ENCODE data around the gene RNF144B.

The RNF144B gene

GRCh38 chr6:18415207-18415606 is 28.1 kb downstream of the RNF144B start:
- Histone ChIP-seq H3K4me1 (ENCODE audit: insufficient read depth, low read length, poor library complexity, severe bottlenecking) (no peaks in the 10 kb centered on the region), H3K9me3 (ENCODE audit: insufficient read depth, low read depth, low read length) (no peaks in the 10 kb centered on the region), H3F3A (ENCODE audit: low read depth) (no peaks in the 10 kb centered on the region), H4K20me1 (ENCODE audit: insufficient read depth, low read length, poor library complexity, severe bottlenecking) (no peaks in the 10 kb centered on the region), H3K9ac (ENCODE audit: low read depth, low read length, poor library complexity, severe bottlenecking) (no peak overlapping the region), H2AFZ (ENCODE audit: low read length) (no peak overlapping the region), H3K27me3 (ENCODE audit: insufficient read depth, low read length, poor library complexity, severe bottlenecking) (no peaks in the 10 kb centered on the region), H3K4me3 (ENCODE audit: low read length, poor library complexity, severe bottlenecking) (no peak overlapping the region), H3K9me2 (replicated peaks; ENCODE audit: low read depth, low read length) (no peaks in the 10 kb centered on the region), H3K79me2 (ENCODE audit: insufficient read depth, low read length) (no peaks in the 10 kb centered on the region), H3K4me2 (ENCODE audit: low read depth, low read length, poor library complexity, severe bottlenecking) (no peak overlapping the region), H3K36me3 (ENCODE audit: insufficient read depth, low read length) (no peaks in the 10 kb centered on the region)
- TF ChIP-seq EZH2phosphoT487 (IDR thresholded peaks at IDR 0.05; ENCODE audit: borderline replicate concordance), result no peak
- TF ChIP-seq CTCF (conservative IDR thresholded peaks at IDR 0.05; ENCODE audit: low read length), result no peak

GRCh38 chr6:18415671-18416340 is 28.7 kb downstream of the RNF144B start:
- Histone ChIP-seq H3K9ac (ENCODE audit: low read depth, low read length, poor library complexity, severe bottlenecking) (no peak overlapping the region), H3K79me2 (ENCODE audit: insufficient read depth, low read length) (no peaks in the 10 kb centered on the region), H3K36me3 (ENCODE audit: insufficient read depth, low read length) (no peaks in the 10 kb centered on the region), H3K9me3 (ENCODE audit: insufficient read depth, low read depth, low read length) (no peaks in the 10 kb centered on the region), H3K4me2 (ENCODE audit: low read depth, low read length, poor library complexity, severe bottlenecking) (no peak overlapping the region), H3F3A (ENCODE audit: low read depth) (no peaks in the 10 kb centered on the region), H3K4me3 (ENCODE audit: low read length, poor library complexity, severe bottlenecking) (no peak overlapping the region), H3K27me3 (ENCODE audit: insufficient read depth, low read length, poor library complexity, severe bottlenecking) (no peaks in the 10 kb centered on the region), H3K4me1 (ENCODE audit: insufficient read depth, low read length, poor library complexity, severe bottlenecking) (no peaks in the 10 kb centered on the region), H3K9me2 (replicated peaks; ENCODE audit: low read depth, low read length) (no peaks in the 10 kb centered on the region), H2AFZ (ENCODE audit: low read length) (no peak overlapping the region), H4K20me1 (ENCODE audit: insufficient read depth, low read length, poor library complexity, severe bottlenecking) (no peaks in the 10 kb centered on the region)
- TF ChIP-seq EZH2phosphoT487 (IDR thresholded peaks at IDR 0.05; ENCODE audit: borderline replicate concordance), result no peak
- no peak for TF ChIP-seq CTCF (conservative IDR thresholded peaks at IDR 0.05; ENCODE audit: low read length)

- H3K4me2 ChIP-seq (ENCODE audit: low read depth, low read length, poor library complexity, severe bottlenecking), result no peak overlapping the region
- H3K4me1 ChIP-seq (ENCODE audit: insufficient read depth, low read length, poor library complexity, severe bottlenecking), result no peaks in the 10 kb centered on the region
- no peaks in the 10 kb centered on the region for H3K79me2 ChIP-seq (ENCODE audit: insufficient read depth, low read length)
- H3K27me3 ChIP-seq (ENCODE audit: insufficient read depth, low read length, poor library complexity, severe bottlenecking), result no peaks in the 10 kb centered on the region
- H2AFZ ChIP-seq (ENCODE audit: low read length), result no peak overlapping the region
- H3K9me3 ChIP-seq (ENCODE audit: insufficient read depth, low read depth, low read length), result no peaks in the 10 kb centered on the region
- no peaks in the 10 kb centered on the region for H3K36me3 ChIP-seq (ENCODE audit: insufficient read depth, low read length)
- no peak overlapping the region for H3K9ac ChIP-seq (ENCODE audit: low read depth, low read length, poor library complexity, severe bottlenecking)
- no peaks in the 10 kb centered on the region for H3K9me2 ChIP-seq (replicated peaks; ENCODE audit: low read depth, low read length)
- H4K20me1 ChIP-seq (ENCODE audit: insufficient read depth, low read length, poor library complexity, severe bottlenecking), result no peaks in the 10 kb centered on the region
- TF ChIP-seq CTCF (conservative IDR thresholded peaks at IDR 0.05; ENCODE audit: low read length), result no peak
- TF ChIP-seq EZH2phosphoT487 (IDR thresholded peaks at IDR 0.05; ENCODE audit: borderline replicate concordance), result no peak
- no peaks in the 10 kb centered on the region for H3F3A ChIP-seq (ENCODE audit: low read depth)
- H3K4me3 ChIP-seq (ENCODE audit: low read length, poor library complexity, severe bottlenecking), result no peak overlapping the region
These were observed 29.2 kb downstream of the RNF144B start for GRCh38 chr6:18416341-18416679.

All from Loucy (cell line).